GM23338 (cell line): Measurements from ENCODE around the gene DAGLA. TPM values are rescaled to one million over a fixed set of nuclear protein-coding genes. Genes with fewer than 3 reads are reported as not detected.

Experiments used
- ATAC-seq: fragments of 200-7000 bp; cut with Tn5 transposase; 3 replicates; pipeline ENCODE4 v1.9.1; 2020
- DNase-seq: peaks from one replicate; pipeline ENCODE4 v3.0.0-alpha.2; 2015; ENCODE audit warnings: low spot score
- H2AFZ ChIP-seq: fragments of 200-600 bp; sonication (generic); 2 replicates; pipeline ENCODE4 v1.8.0; 2016; ENCODE audit warnings: antibody characterized with exemption, mild to moderate bottlenecking, moderate library complexity
- H3F3A ChIP-seq: fragments of 200-600 bp; sonication (generic); replicated peaks from 2 replicates; pipeline ENCODE4 v1.8.0; 2017; ENCODE audit warnings: antibody characterized with exemption, mixed run types, low read depth
- H3K27ac ChIP-seq: fragments of 200-600 bp; sonication (generic); 2 replicates; pipeline ENCODE4 v1.6.1; 2016; ENCODE audit warnings: low read depth
- H3K27me3 ChIP-seq: fragments of 200-600 bp; sonication (generic); 2 replicates; pipeline ENCODE4 v1.8.0; 2016; ENCODE audit warnings: mild to moderate bottlenecking, mixed run types, moderate library complexity; ENCODE audit not compliant: insufficient read depth
- H3K36me3 ChIP-seq: fragments of 200-600 bp; sonication (generic); 2 replicates; pipeline ENCODE4 v1.8.0; 2016; ENCODE audit warnings: mild to moderate bottlenecking; ENCODE audit not compliant: insufficient read depth
- H3K4me1 ChIP-seq: fragments of 200-600 bp; sonication (generic); 2 replicates; pipeline ENCODE4 v1.8.0; 2016; ENCODE audit warnings: mild to moderate bottlenecking, moderate library complexity; ENCODE audit not compliant: insufficient read depth
- H3K4me2 ChIP-seq: fragments of 200-600 bp; sonication (generic); 2 replicates; pipeline ENCODE4 v1.7.1; 2017; ENCODE audit warnings: mixed run types
- H3K4me3 ChIP-seq: fragments of 200-600 bp; sonication (generic); 2 replicates; pipeline ENCODE4 v1.6.1; 2016; ENCODE audit warnings: mixed run types
- H3K79me2 ChIP-seq: fragments of 200-600 bp; sonication (generic); replicated peaks from 2 replicates; pipeline ENCODE4 v1.8.0; 2017; ENCODE audit warnings: mild to moderate bottlenecking; ENCODE audit not compliant: insufficient read depth
- H3K9me2 ChIP-seq: fragments of 200-600 bp; sonication (generic); 2 replicates; pipeline ENCODE4 v1.8.0; 2017; ENCODE audit not compliant: insufficient read depth
- H4K20me1 ChIP-seq: fragments of 200-600 bp; sonication (generic); replicated peaks from 2 replicates; pipeline ENCODE4 v1.8.0; 2017; ENCODE audit warnings: mild to moderate bottlenecking; ENCODE audit not compliant: insufficient read depth
- H3K27ac Mint-ChIP-seq: 2 replicates; pipeline ENCODE4 v1.8.0; 2020; ENCODE audit warnings: inconsistent platforms, mild to moderate bottlenecking, moderate library complexity, mixed read lengths
- H3K27me3 Mint-ChIP-seq: 3 replicates; pipeline ENCODE4 v1.8.0; 2022; ENCODE audit warnings: low read depth, mild to moderate bottlenecking, moderate library complexity, mixed read lengths, inconsistent platforms; ENCODE audit not compliant: insufficient read depth, poor library complexity
- H3K36me3 Mint-ChIP-seq: 3 replicates; pipeline ENCODE4 v1.8.0; 2021; ENCODE audit warnings: low read depth, mild to moderate bottlenecking, inconsistent platforms, moderate library complexity, mixed read lengths
- H3K4me1 Mint-ChIP-seq: 3 replicates; pipeline ENCODE4 v1.8.0; 2020; ENCODE audit warnings: mild to moderate bottlenecking, inconsistent platforms, mixed read lengths
- H3K4me3 Mint-ChIP-seq: 3 replicates; pipeline ENCODE4 v1.8.0; 2021; ENCODE audit warnings: moderate library complexity, mild to moderate bottlenecking, inconsistent platforms, mixed read lengths
- H3K9me3 Mint-ChIP-seq: 3 replicates; pipeline ENCODE4 v1.8.0; 2020; ENCODE audit warnings: moderate library complexity, mild to moderate bottlenecking, inconsistent platforms, mixed read lengths
- CREB1 ChIP-seq: fragments of 250-450 bp; sonication (Bioruptor Pico); IDR thresholded peaks from 2 replicates; pipeline ENCODE4 v1.5.0; 2020; ENCODE audit warnings: low read depth, mild to moderate bottlenecking, moderate library complexity
- CTCF ChIP-seq, 2 experiments: fragments of 200-600 bp in 1 of 2; sonication (generic) in 1 of 2; conservative IDR thresholded peaks; 2 replicates each; pipeline versions ENCODE4 v1.5.1 to v1.6.1; 2016 to 2017; ENCODE audit warnings: antibody characterized with exemption in 2 of 2, low read depth in 2 of 2, mild to moderate bottlenecking in 2 of 2, moderate library complexity in 1 of 2
- EZH2 ChIP-seq: fragments of 200-600 bp; sonication (generic); IDR thresholded peaks from one replicate; pipeline ENCODE4 v1.8.0; 2017; ENCODE audit warnings: antibody characterized with exemption, mild to moderate bottlenecking, low read depth; ENCODE audit not compliant: unreplicated experiment
- EZH2phosphoT487 ChIP-seq: fragments of 200-600 bp; sonication (generic); IDR thresholded peaks from one replicate; pipeline ENCODE4 v1.8.1; 2018; ENCODE audit warnings: antibody characterized with exemption; ENCODE audit not compliant: unreplicated experiment
- JUNB ChIP-seq: IDR thresholded peaks from one replicate; pipeline ENCODE4 v1.6.1; 2016; ENCODE audit warnings: antibody characterized with exemption; ENCODE audit not compliant: unreplicated experiment
- NANOG ChIP-seq: IDR thresholded peaks from 2 replicates; pipeline ENCODE4 v1.6.1; 2016; ENCODE audit warnings: antibody characterized with exemption, borderline replicate concordance
- ZNF331 ChIP-seq: fragments of 250-450 bp; sonication (Bioruptor Pico); IDR thresholded peaks from 2 replicates; pipeline ENCODE4 v1.5.0; 2020; ENCODE audit warnings: low read depth, mild to moderate bottlenecking, moderate library complexity
- polyA plus RNA-seq: library from polyadenylated mRNA; unstranded; fragments of >200 nt; fragmentation: Nextera tagmentation; extraction: Ambion mirVana; gene quantifications from 2 replicates; pipeline ENCODE4 v1.2.1, GENCODE V29; 2016
- total RNA-seq: library from RNA; depleted of rRNA; stranded (reverse); fragments of >200 nt; shearing (Covaris generic); gene quantifications from 2 replicates; pipeline ENCODE4 v1.2.3, GENCODE V29; 2014

Gene DAGLA
- total and polyA plus RNA-seq, 2 experiments from 2014 or later = 0.55 to 2.5 TPM

- no peak overlapping the region for H3K4me3 ChIP-seq
- peaks cover 11% of the 10 kb centered on the region for H3K4me1 ChIP-seq
- no peak overlapping the region for H3K4me3 Mint-ChIP-seq
- H3K36me3 ChIP-seq = no peaks in the 10 kb centered on the region
- H3K4me1 Mint-ChIP-seq = peaks cover 14% of the 10 kb centered on the region
- H3K36me3 Mint-ChIP-seq = peaks cover 4% of the 10 kb centered on the region; the same call in 2 of the 3 replicates
- H3K4me2 ChIP-seq = no peak overlapping the region
- DNase-seq = no peak
- ATAC-seq = no peak
- peaks cover 18% of the 10 kb centered on the region for H3K27me3 Mint-ChIP-seq
- no peaks in the 10 kb centered on the region; the same call in 1 of the 2 replicates for H4K20me1 ChIP-seq
- no peaks in the 10 kb centered on the region for H3K9me2 ChIP-seq
- no peak overlapping the region for H3K27ac ChIP-seq
- peaks cover 10% of the 10 kb centered on the region; the same call in 1 of the 2 replicates for H3K27me3 ChIP-seq
- H3K9me3 Mint-ChIP-seq = no peaks in the 10 kb centered on the region
- 0 out of 2 replicates have a peak, but pooled peaks cover 4% of the 10 kb centered on the region for H3F3A ChIP-seq
- H3K27ac Mint-ChIP-seq = peak overlapping the region; percentile 69; the same call in 1 of the 2 replicates
- H2AFZ ChIP-seq = no peak overlapping the region
- TF ChIP-seq NANOG = no peak
- TF ChIP-seq ZNF331 = no peak
- no peak for TF ChIP-seq EZH2
- TF ChIP-seq CTCF (conservative IDR thresholded peaks at IDR 0.05; ENCODE audit: low read depth in 2 of 2) = no peak
- TF ChIP-seq EZH2phosphoT487 = no peak
- H3K79me2 ChIP-seq = no peaks in the 10 kb centered on the region
These were observed 66.4 kb downstream of the DAGLA start for GRCh38 chr11:61746442-61747191.

GRCh38 chr11:61747192-61747966 lies 67.2 kb downstream of the DAGLA start:
- H3K9me2 ChIP-seq = no peaks in the 10 kb centered on the region
- H2AFZ ChIP-seq = 0 out of 2 replicates have a peak overlapping the region, but pooled peaks have one; percentile 43
- H3K9me3 Mint-ChIP-seq = no peaks in the 10 kb centered on the region
- H3F3A ChIP-seq = peaks cover 4% of the 10 kb centered on the region; the same call in 1 of the 2 replicates
- no peaks in the 10 kb centered on the region; the same call in 2 of the 3 replicates for H3K36me3 Mint-ChIP-seq
- H3K27me3 ChIP-seq = peaks cover 15% of the 10 kb centered on the region
- no peak overlapping the region for H3K27ac Mint-ChIP-seq
- peaks cover 14% of the 10 kb centered on the region for H3K4me1 Mint-ChIP-seq
- TF ChIP-seq CTCF (conservative IDR thresholded peaks at IDR 0.05; ENCODE audit: low read depth in 2 of 2) = peak; percentile 78 to 97
- no peak for TF ChIP-seq JUNB
- TF ChIP-seq CREB1 (CRISPR knock-in tag) = no peak
- peak; percentile 87 for DNase-seq
- H3K4me3 Mint-ChIP-seq = no peak overlapping the region
- H3K79me2 ChIP-seq = no peaks in the 10 kb centered on the region
- no peak overlapping the region for H3K27ac ChIP-seq
- H3K27me3 Mint-ChIP-seq = peaks cover 18% of the 10 kb centered on the region
- peaks cover 11% of the 10 kb centered on the region for H3K4me1 ChIP-seq
- H3K4me3 ChIP-seq = no peak overlapping the region
- no peak overlapping the region for H3K4me2 ChIP-seq
- peak; percentile 79 for ATAC-seq
- H4K20me1 ChIP-seq = peaks cover 3% of the 10 kb centered on the region; the same call in 1 of the 2 replicates
- no peaks in the 10 kb centered on the region for H3K36me3 ChIP-seq
